Skin epidermis (tissue), 12 donors: ENCODE measurements around the gene CCDC83.

Source experiments
- H3K27ac ChIP-seq, 21 experiments: fragments of 200-600 bp; sonication (generic) in 11 of 21; one replicate each; pipeline ENCODE4 v1.5.0; 2020; ENCODE audit warnings: mild to moderate bottlenecking in 3 of 21, inconsistent platforms in 2 of 21, moderate library complexity in 2 of 21
- H3K4me3 ChIP-seq, 7 experiments: fragments of 200-600 bp; sonication (generic) in 2 of 7; one replicate each; pipeline ENCODE4 v1.5.0; 2020; ENCODE audit warnings: inconsistent platforms in 2 of 7, mild to moderate bottlenecking in 2 of 7, moderate library complexity in 1 of 7

The CCDC83 gene

DNA sequence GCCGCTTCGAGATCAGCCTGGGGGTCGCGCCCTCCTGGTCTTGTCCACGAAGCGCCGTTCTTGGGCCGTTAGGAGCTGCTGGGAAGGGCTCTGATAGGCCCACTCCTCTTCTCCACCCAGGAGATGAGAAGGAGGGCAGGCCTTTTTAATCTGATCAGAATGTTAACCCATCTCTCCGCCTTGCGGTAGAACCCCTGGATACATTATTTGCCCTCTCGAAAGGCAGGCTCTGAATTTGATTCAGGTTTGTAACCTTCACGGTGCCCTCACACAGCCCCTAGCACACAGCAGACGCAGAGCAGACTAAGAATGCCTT is at the start of gene CCDC83:
Gene CCDC83 (plus strand): TSS at position 43 of the 316 bp plus-strand sequence. CDS start 9,741 bp downstream, outside the sequence.
- peak within 1 kb of the TSS; percentile 13 to 93 (median 83) for H3K27ac ChIP-seq
- peak within 1 kb of the TSS; percentile 24 to 57 (median 47) for H3K4me3 ChIP-seq

DNA sequence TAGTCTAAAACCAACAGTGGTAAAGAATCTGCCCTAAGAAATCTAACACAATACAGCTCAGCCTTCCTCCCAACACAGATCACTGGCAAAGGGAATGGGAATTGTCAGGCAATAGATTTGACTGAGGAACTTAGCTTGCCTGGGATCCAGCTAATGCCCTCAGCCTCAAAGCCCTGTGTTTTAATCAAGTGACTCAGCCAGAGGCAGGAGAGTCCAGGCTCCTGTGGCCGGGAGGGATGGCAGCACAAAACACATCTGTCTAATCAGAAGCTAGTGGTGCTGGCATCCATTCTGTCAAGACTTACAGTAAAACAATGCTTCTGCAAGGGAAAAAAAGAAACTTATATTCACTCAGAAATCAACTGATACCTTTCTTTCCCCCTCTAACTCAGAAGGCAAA is 49.8 kb upstream of the CCDC83 start:
- no peak overlapping the region for H3K27ac ChIP-seq

DNA sequence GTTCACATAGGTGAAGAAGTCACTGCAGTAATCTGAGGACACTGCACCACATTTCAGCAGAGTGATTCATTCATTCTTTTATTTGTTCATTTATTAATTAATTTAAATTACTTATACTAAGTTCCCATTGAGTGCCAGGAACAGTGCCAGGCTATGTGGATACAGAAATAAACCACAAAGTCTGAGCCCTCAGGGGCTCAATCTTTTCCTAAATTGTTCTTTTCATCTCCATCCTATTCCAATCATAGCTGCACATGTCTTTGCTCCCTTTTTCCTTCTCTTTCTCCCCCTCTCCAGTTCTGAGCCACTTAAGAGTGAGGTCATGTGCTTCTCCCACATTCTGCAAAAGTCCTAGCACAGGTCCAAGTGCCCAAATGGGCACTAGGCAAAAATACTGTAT is 49.2 kb upstream of the CCDC83 start:
- H3K4me3 ChIP-seq, result no peak overlapping the region

More for the DNA sequence above, 49.8 kb upstream of the CCDC83 start:
- H3K4me3 ChIP-seq, result no peak overlapping the region

DNA sequence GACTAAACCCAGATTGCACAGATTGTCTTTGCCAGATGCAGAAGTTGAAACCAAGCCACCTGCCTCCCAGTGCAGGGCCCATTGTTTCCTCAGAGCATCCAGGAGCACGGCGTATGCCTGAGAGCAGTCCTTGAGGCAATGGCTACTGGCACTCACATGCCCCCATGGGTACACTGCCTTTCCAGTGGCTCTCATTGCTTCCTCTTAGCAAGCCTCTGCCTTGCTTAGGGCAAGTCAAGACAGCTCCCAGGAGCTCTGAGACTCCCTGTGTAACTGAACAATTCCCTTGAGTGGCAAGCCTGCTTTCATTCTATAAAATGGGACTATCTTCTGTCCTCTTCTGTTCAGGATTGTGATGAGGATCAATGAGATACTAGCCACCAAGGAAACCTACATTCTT is 48.3 kb upstream of the CCDC83 start:
- Histone ChIP-seq H3K4me3 (no peak overlapping the region), H3K27ac (no peak overlapping the region)

More for the DNA sequence above, 49.2 kb upstream of the CCDC83 start:
- H3K27ac ChIP-seq, result no peak overlapping the region

DNA sequence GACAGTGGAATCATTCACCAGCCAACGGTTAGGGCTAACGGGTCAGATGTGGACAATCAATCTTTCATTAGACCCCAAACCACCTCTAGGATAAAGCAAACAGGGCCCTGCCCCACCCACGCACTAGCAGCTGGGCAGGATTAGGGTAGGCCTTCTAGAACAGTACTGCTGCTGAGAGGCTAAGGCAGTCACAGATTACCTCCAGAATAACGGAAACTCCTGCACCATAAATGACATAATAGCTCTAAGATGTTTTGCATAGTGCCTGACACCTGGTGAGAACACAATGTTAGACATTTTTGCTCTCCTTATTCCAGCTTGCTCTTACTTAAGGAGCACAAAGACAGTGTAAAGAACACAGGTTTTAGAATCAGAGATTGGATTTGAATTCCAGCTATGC is 46.0 kb upstream of the CCDC83 start:
- no peak overlapping the region for H3K27ac ChIP-seq
- H3K4me3 ChIP-seq, result no peak overlapping the region

DNA sequence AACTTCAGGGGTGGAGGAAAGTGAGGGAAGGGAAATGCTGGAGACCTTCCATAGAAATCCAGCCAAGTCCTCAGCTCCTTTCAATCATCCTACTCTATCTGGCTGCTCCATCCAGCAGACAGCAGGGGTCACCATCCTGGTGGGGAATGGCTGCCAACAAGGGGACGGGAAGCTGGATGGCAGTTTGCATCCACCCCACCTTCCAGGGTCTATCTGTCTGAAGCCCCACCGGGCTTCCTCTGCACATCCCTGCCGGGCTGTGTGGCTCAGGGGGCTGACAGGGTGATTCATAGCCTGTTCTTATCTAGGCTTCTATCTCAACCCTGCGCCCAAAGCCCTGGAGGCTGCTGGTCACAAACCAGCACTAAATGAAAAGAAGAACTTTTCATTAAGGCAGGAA is 45.3 kb upstream of the CCDC83 start:
- peak overlapping the region; percentile 43 to 62 (median 54) for H3K4me3 ChIP-seq
- peak overlapping the region in 3 of 21 experiments; percentile 10 to 22 (median 12) for H3K27ac ChIP-seq

DNA sequence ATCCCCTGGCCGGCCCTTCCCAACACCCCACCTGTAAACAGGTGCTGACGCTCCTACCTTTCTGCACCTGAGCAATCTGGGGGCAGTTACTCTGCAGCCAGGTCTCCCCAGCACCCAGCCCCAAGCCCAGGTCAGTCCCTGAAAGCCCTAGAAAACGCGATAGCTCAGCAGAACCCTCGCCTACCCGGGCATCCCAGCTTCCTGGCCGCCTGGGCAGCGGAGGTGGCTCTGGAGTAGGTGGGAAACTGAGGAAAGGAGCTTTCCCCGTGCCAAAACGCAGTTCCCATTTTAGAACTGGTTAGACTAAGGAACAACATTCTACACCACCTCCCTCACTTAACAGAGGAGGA is 44.7 kb upstream of the CCDC83 start:
- Histone ChIP-seq H3K4me3 (peak overlapping the region; percentile 43 to 62 (median 54)), H3K27ac (peak overlapping the region in 16 of 21 experiments; percentile 1 to 70 (median 46))

DNA sequence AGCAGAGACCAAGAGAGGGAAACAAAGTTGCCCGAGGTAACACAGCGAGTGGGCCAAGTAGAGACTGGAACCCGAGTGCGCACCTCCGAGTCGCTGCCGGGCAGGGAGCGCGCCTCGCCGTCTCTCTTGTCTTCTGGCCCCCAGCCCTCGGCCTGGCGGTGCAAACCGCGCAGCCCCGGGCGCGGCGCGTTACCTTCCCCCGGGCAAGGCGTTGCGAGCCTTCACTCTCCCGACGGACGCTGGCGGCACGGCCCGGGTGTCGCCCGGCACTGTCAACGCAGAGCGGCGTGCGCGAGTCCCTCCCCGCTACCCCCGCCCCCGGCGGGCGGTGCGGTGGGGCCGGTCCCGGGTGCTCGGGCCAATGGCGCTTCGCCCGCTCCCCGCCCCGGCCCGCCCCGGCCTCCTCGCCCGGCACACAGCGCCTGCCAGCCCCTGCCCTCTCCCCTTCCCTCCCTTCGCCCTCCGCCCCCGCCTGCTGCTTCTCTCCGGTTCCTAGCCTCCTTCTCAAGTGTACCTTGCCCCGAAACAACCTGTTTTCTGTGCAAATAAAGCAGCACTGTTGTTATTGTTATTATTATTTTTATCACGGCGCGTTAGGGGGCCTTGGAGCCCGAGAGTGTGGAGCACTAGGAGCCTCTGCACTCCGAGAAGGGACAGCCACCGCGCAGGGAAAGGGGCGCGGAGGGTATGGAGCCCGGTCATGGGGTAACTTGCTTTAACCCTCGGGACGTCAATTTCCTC is 44.1 kb upstream of the CCDC83 start, which contains the start of gene SYTL2:
Gene SYTL2 (minus strand): TSS at position 271 of the 741 bp plus-strand sequence. CDS start 53,416 bp downstream, outside the sequence.
- peak within 1 kb of the TSS; percentile 43 to 62 (median 54) for H3K4me3 ChIP-seq
- peak within 1 kb of the TSS in 17 of 21 experiments; percentile 1 to 70 (median 42) for H3K27ac ChIP-seq

DNA sequence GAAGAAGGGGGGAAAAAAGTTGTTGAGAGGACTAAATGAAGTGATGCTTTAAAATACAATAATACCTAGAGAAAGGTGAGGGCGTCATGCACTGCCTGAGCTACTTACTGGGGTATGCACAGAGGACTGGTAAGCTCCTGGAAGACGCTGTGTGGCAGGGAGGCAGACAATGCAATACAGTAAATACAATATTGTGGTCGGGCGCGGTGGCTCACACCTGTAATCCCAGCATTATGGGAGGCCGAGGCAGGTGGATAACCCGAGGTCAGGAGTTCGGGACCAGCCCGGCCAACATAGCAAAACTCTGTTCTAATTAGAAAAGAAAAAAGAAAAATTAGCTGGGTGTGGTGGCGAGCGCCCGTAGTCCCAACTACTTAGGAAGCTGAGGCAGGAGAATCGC is 43.6 kb upstream of the CCDC83 start:
- peak overlapping the region in 7 of 21 experiments; percentile 1 to 66 (median 57) for H3K27ac ChIP-seq
- peak overlapping the region; percentile 43 to 62 (median 54) for H3K4me3 ChIP-seq

DNA sequence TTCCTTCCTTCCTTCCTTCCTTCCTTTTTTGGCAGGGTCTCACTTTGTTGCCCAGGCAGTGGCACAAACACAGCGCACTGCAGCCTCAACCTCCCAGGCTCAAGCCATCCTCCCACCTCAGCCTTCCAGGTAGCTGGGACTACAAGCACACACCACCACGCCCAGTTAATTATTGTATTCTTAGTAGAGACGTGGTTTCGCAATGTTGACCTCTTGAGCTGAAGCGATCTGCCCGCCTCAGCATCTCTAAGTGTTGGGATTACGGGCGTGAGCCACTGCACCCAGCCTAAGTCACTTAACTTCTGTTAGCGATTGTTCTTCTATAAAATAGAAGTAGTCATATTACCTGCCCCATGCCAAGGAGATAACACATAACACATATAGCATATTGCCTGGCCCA is 41.5 kb upstream of the CCDC83 start:
- Histone ChIP-seq H3K4me3 (no peak overlapping the region), H3K27ac (no peak overlapping the region)

DNA sequence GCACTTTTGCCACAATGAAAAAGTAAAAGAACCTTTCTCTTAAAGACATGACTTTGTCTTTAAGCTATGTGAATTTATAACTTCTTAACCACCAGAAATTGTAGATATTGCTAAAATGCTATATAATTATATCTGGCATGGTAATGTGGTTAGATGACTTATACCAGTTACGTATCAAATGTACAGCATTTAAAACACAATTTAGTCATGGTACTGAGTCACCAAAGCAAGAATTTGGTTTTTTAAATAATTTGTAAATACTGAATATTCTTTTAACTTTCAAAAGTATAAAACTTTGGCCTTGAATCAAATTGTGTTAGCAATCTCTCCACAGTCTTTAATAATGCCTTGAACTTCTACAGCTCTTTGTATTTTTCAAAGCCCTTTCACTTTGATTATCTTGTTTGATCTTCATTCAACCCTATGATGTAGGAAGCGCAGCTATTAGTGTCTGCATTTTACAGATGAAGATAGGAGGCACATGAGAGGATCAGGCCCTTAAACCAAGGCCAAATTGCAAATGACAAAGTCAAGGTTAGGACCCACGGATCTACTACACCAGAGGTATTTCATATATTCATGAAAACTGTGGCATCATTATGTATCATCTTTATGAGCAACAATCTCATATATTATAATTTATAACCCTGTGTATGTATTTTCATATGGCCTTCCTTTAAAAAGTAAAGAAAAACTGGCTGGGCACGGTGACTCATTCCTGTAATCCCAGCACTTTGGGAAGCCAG is 39.8 kb upstream of the CCDC83 start:
- no peak overlapping the region for H3K4me3 ChIP-seq
- H3K27ac ChIP-seq, result peak overlapping the region in 1 of 21 experiments; percentile 4

DNA sequence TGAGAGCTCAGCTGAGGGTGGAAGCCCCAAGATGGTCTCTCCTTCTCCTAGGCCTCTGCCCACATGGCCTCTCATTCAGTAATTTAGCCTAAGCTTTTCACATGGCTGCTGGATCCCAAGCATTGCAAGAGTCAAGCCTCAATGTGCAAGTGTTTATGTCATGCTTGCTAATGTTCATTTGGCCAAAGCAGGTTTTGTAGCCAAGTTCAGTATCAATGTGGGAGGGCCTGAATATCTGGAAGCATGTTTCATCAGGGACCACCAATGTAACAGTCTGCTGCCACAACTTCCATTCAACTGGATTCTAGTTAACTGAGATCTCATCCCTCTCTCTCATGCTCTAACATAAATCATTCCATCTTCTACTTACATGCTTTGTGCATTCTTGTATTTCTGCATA is 35.7 kb upstream of the CCDC83 start:
- Histone ChIP-seq H3K27ac (no peak overlapping the region), H3K4me3 (no peak overlapping the region)

DNA sequence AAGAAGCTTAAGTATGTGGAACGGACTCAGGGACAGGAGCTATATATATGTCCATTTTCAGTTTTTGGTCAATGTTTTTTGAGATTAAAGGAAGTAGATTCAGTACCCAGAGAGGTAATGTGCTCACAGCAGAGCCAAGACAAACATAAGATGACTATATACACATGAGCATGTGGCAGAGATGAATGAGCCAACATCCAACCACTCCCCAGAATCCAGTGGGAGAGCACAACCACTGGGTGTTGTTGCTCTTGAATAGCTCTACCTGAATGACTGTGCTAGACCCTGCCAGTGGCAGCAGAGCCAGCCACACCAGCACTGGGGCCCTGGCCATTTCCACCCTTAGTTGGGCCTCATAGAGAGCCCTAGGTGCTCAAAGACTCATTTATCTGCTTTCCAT is 33.5 kb upstream of the CCDC83 start:
- Histone ChIP-seq H3K4me3 (no peak overlapping the region), H3K27ac (no peak overlapping the region)

DNA sequence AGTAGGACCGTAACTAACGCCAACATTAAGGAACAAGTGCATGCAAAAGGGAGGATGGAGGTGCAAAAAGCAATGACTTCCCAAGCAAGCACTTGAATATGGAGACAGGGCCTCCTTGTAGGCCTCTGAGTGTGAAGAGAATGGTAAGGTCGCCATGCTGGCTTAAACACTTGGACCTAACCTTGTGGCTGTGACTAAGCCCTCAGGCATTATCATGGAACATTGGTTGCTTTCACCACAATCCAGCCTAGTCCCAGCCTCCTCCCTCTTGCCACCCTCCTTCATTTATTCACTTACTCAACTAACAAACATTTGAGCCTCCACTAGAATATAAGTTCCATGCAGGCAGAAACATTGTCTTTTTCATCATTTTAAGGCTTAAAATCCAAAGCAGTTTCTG is 32.4 kb upstream of the CCDC83 start:
- Histone ChIP-seq H3K27ac (peak overlapping the region in 1 of 21 experiments; percentile 7), H3K4me3 (no peak overlapping the region)

DNA sequence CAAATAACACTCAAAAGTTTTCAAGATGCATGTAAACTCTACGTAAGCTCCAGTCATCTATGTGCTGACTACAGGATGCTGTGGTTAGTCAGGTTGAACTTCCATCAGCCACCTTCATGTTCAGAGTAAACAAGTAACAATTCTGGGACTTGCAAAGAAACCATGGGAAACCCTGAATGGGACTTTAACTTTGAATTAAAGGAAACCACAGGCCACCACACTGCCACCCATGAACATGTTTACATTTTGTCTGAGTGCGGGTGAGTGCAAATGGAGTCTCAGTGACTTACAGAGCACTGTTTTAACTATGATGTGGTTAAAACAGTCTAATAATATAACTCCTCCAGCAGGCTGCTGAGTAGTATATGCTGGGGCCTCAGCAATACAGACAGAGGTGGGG is 31.4 kb upstream of the CCDC83 start:
- no peak overlapping the region for H3K4me3 ChIP-seq
- peak overlapping the region in 4 of 21 experiments; percentile 4 to 60 (median 49) for H3K27ac ChIP-seq

DNA sequence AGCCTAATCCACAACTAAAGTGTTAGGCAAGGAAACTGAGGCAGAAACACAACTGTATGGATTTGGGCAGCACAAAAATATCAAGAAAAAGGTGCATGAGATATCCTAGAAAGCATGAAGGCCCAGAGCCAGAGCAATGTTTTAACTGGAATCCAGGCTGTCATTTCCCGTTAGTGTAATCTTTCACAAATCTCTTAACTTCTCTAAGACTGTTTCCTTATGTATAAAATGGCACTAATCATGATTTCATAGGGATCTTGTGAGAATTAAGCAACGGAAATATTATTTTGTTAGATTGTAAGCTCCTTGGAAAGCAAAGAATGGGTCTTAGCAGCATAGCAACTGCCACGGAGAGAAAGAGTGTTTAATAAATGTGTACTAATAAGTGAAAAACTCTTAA is 29.6 kb upstream of the CCDC83 start:
- Histone ChIP-seq H3K4me3 (no peak overlapping the region), H3K27ac (peak overlapping the region in 1 of 21 experiments; percentile 68)

DNA sequence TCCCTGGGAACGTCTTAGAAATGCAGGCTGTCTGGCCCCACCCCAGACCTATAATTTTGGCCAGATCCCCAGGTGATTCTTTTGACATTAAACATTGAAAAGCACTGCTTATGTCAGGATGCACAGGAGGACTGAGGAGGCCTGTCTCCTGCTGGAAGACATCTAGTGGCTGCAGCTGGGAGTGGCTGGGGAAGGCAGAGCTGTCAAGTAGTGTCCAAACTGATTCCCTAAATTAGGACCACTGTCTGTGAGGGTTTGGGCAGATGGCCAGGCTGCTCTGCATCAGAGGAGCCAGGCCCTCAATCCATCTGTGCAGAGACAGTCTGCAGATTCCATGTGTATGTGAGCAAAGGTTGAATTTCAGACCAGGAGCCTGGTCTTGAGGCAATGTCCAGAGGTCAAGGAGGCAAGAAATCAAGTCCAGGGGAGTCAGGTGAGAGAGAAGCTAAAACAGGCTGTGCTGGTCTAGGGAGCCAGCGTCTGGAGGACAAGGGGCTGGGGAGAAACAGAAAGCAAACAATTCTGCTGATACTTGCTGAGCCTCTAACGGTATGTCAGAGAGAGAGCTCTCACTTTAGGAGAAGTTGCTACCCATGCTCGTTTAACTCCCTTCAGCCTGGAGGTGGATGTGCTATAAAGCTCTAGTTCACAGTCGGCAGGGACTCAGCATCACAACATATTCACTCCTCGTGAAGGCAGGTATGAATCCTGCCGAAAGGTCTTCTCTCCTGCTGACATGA is 28.9 kb upstream of the CCDC83 start:
- no peak overlapping the region for H3K4me3 ChIP-seq
- peak overlapping the region in 3 of 21 experiments; percentile 63 to 84 (median 68) for H3K27ac ChIP-seq

DNA sequence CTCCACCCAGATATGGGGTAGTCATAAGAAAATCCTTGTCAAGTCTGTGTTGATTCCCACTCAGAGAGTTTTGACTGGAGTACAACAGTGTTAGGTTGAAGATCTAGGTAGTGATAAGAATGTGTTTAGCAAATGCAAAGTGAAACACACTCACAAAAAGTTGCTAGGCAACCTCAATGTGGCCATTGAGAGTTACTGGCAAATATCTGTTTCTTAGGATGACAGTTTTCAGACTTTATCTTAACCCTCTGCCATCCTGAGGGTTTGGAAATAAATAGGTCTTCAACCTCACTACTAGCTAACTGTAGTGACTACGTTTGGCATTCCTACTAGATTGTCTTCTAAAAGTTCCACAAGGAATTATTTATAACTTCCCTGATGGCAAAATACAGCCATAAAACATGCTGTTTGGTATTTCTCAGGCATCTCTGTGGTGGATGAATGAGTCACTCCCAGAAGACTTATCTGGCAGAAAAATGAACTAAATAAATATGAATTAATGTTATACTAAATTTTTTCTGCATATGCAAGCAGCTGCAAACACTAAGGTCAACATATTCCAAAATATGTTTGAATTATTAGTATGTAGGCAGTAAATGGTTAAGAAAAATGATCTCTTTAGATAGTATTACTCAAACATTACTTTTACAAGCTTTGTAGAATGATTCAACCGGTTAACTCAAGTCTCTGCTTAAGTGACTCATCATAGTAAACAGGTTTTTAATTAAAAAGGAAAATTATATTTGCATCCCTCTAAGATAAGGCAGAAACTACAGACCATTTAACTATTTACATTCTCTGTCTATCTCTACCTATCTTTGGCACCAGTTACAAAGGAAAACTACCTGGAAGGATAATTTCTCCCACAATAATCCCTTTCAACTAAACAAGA is 27.2 kb upstream of the CCDC83 start:
- peak overlapping the region in 19 of 21 experiments; percentile 20 to 84 (median 57) for H3K27ac ChIP-seq
- H3K4me3 ChIP-seq, result no peak overlapping the region

DNA sequence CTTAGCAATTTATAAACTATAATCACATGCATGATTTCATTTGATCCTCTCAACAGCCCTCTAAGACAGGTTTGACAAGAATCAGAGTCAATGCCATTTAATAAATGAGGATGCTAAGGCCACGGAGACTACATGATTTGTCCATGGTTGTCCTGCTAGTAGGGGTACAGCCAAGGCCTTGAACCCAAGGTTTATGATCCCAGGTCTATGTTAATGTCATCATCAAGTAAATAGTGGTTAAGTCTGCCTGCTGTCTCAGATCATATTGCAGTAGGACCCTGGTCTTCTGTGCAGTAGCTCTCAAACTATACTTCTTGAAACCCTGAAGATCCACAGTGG is 26.6 kb upstream of the CCDC83 start:
- H3K4me3 ChIP-seq, result no peak overlapping the region
- peak overlapping the region in 3 of 21 experiments; percentile 6 to 63 (median 58) for H3K27ac ChIP-seq
